Measurements from ENCODE around the gene ABLIM1. TPM values are rescaled to one million over a fixed set of nuclear protein-coding genes. Genes with fewer than 3 reads are reported as not detected.

Gene ABLIM1
- total RNA-seq, 1 experiment from 2014 or later = 274 TPM

- H3K9me3 ChIP-seq (ENCODE audit: control insufficient read depth, insufficient read depth, low read depth, low read length) = no peaks in the 10 kb centered on the region
- no peaks in the 10 kb centered on the region for H3K27me3 ChIP-seq (ENCODE audit: control insufficient read depth, insufficient read depth, low read length)
- ATAC-seq (peak; percentile 88), DNase-seq (ENCODE audit: low read depth, low spot score) (no peak)
- no peak overlapping the region for H3K4me3 ChIP-seq (ENCODE audit: low read depth in 2 of 2, low read length in 2 of 2)
- ChIA-PET POLR2A (no interaction called here), CTCF (no interaction called here)
- in situ Hi-C loops (cut with HindIII; ENCODE audit: low pct_unique_long_range_greater_than_20kb, low sequenced_read_pairs) = no loop called here
- H3K4me1 ChIP-seq (ENCODE audit: control insufficient read depth, insufficient read depth, low read length) = peaks cover 15% of the 10 kb centered on the region
- H3K36me3 ChIP-seq (ENCODE audit: control insufficient read depth, insufficient read depth, low read length) = no peaks in the 10 kb centered on the region
- BruUV-seq (replicated peaks) = no TSS peak
- peak; percentile 83 for TF ChIP-seq TCF7L2 (IDR thresholded peaks at IDR 0.05; ENCODE audit: low read depth, low read length)
- no peak for TF ChIP-seq CTCF (IDR thresholded peaks at IDR 0.05)
- peak overlapping the region; percentile 74 for H3K27ac ChIP-seq (ENCODE audit: low read length)
- intact Hi-C loops (cut with micrococcal nuclease; ENCODE audit: unreplicated experiment) = loop anchor here (10.0 kb wide), 1 partner anchor 246 kb away; the partner anchor contains the start of genes CCDC186 and TDRD1
These were observed 237.1 kb downstream of the ABLIM1 start for GRCh38 chr10:114420811-114421485.

- CTCF ChIA-PET = interaction anchor here (0.6 kb wide), 1 partner anchor 112 kb away, joined by 6 read pairs; no protein-coding TSS in a partner anchor
- peaks cover 25% of the 10 kb centered on the region for H3K4me1 ChIP-seq (ENCODE audit: control insufficient read depth, insufficient read depth, low read length)
- intact Hi-C loops (cut with micrococcal nuclease; ENCODE audit: unreplicated experiment) (no loop called here), in situ Hi-C loops (cut with HindIII; ENCODE audit: low pct_unique_long_range_greater_than_20kb, low sequenced_read_pairs) (no loop called here)
- TF ChIP-seq REST (IDR thresholded peaks at IDR 0.05; ENCODE audit: insufficient read depth in 1 of 2, low read depth in 2 of 2, low read length in 1 of 2) (no peak), SIN3A (IDR thresholded peaks at IDR 0.05; ENCODE audit: borderline replicate concordance, insufficient read depth, low read depth, low read length) (no peak), CTCF (IDR thresholded peaks at IDR 0.05) (no peak)
- H3K4me3 ChIP-seq (ENCODE audit: low read depth in 2 of 2, low read length in 2 of 2) = no peak overlapping the region
- no TSS peak for BruUV-seq (replicated peaks)
- no peaks in the 10 kb centered on the region for H3K27me3 ChIP-seq (ENCODE audit: control insufficient read depth, insufficient read depth, low read length)
- no peaks in the 10 kb centered on the region for H3K36me3 ChIP-seq (ENCODE audit: control insufficient read depth, insufficient read depth, low read length)
- DNase-seq (ENCODE audit: low read depth, low spot score) (no peak), ATAC-seq (no peak)
- H3K9me3 ChIP-seq (ENCODE audit: control insufficient read depth, insufficient read depth, low read depth, low read length) = no peaks in the 10 kb centered on the region
- POLR2A ChIA-PET = no interaction called here
- peak overlapping the region; percentile 78; the same call in 1 of the 2 replicates for H3K27ac ChIP-seq (ENCODE audit: low read length)
These were observed 240.0 kb downstream of the ABLIM1 start for GRCh38 chr10:114418109-114418508.

All from Panc1 (cell line).